CD14-positive monocyte (primary cell): ENCODE data around the gene AP3D1. TPM values are rescaled to one million over a fixed set of nuclear protein-coding genes. Genes with fewer than 3 reads are reported as not detected.
A peak's percentile ranks its signal among the peaks of the same experiment; 100 is the strongest.

Experiments used
- DNase-seq, 3 donors: peaks; one replicate each; pipeline ENCODE4 v3.0.0-alpha.2; 2011 to 2022
- H2AFZ ChIP-seq: 2 replicates; pipeline ENCODE4 v1.6.0; 2012; ENCODE audit warnings: mild to moderate bottlenecking, low read depth, low read length, inconsistent platforms; ENCODE audit not compliant: insufficient read depth, poor library complexity, severe bottlenecking
- H3K27ac ChIP-seq, 2 donors: 1 replicate in 1 of 2; 2 replicates in 1 of 2; pipeline ENCODE4 v1.5.1; 2012 to 2013; ENCODE audit warnings: low read length in 2 of 2, control low read depth in 1 of 2, inconsistent platforms in 1 of 2, low read depth in 1 of 2, mild to moderate bottlenecking in 1 of 2
- H3K27me3 ChIP-seq, 2 donors: one replicate each; pipeline versions ENCODE4 v1.6.0 to v1.6.1; 2011 to 2013; ENCODE audit warnings: low read length in 2 of 2; ENCODE audit not compliant: control insufficient read depth in 2 of 2, insufficient read depth in 2 of 2
- H3K36me3 ChIP-seq, 2 donors: replicated peaks in 1 of 2; 1 replicate in 1 of 2; 2 replicates in 1 of 2; pipeline versions ENCODE4 v1.5.1 to v1.6.1; 2012 to 2013; ENCODE audit warnings: low read length in 2 of 2, control low read depth in 1 of 2, inconsistent platforms in 1 of 2, mild to moderate bottlenecking in 1 of 2; ENCODE audit not compliant: insufficient read depth in 2 of 2, control insufficient read depth in 1 of 2
- H3K4me1 ChIP-seq, 2 donors: 1 replicate in 1 of 2; 2 replicates in 1 of 2; pipeline versions ENCODE4 v1.5.1 to v1.6.1; 2012 to 2013; ENCODE audit warnings: low read length in 2 of 2, control low read depth in 1 of 2, inconsistent platforms in 1 of 2, mild to moderate bottlenecking in 1 of 2, moderate library complexity in 1 of 2; ENCODE audit not compliant: insufficient read depth in 2 of 2, control insufficient read depth in 1 of 2
- H3K4me2 ChIP-seq: replicated peaks from 2 replicates; pipeline ENCODE3; 2012; ENCODE audit warnings: low read length, moderate library complexity, mild to moderate bottlenecking; ENCODE audit not compliant: poor library complexity, severe bottlenecking; ENCODE audit errors: extremely low read depth
- H3K4me3 ChIP-seq, 3 experiments: fragments of 200-600 bp in 1 of 3; sonication (generic) in 1 of 3; replicated peaks in 1 of 3; 1 replicate in 2 of 3; 2 replicates in 1 of 3; pipeline ENCODE4 v1.5.1; 2011 to 2013; ENCODE audit warnings: low read length in 3 of 3, mild to moderate bottlenecking in 3 of 3, control low read depth in 2 of 3, low read depth in 2 of 3, inconsistent platforms in 1 of 3, moderate library complexity in 1 of 3
- H3K79me2 ChIP-seq: 2 replicates; pipeline ENCODE4 v1.6.0; 2012; ENCODE audit warnings: mild to moderate bottlenecking, control low read depth, inconsistent platforms, low read length, moderate library complexity; ENCODE audit not compliant: insufficient read depth
- H3K9ac ChIP-seq: 2 replicates; pipeline ENCODE4 v1.6.0; 2017; ENCODE audit warnings: low read length, mild to moderate bottlenecking; ENCODE audit not compliant: insufficient read depth, poor library complexity, severe bottlenecking
- H3K9me3 ChIP-seq, 2 donors: replicated peaks in 1 of 2; 1 replicate in 1 of 2; 2 replicates in 1 of 2; pipeline versions ENCODE4 v1.5.1 to v1.6.1; 2012 to 2013; ENCODE audit warnings: low read length in 2 of 2, control low read depth in 1 of 2; ENCODE audit not compliant: control insufficient read depth in 1 of 2, insufficient read depth in 1 of 2
- H4K20me1 ChIP-seq: 2 replicates; pipeline ENCODE4 v1.6.0; 2012; ENCODE audit warnings: mild to moderate bottlenecking, low read length, control low read depth, moderate library complexity; ENCODE audit not compliant: insufficient read depth
- H3K27ac Mint-ChIP-seq, 7 donors: one replicate each; pipeline ENCODE4 v1.8.0; 2020; ENCODE audit warnings: mild to moderate bottlenecking in 7 of 7, mixed read lengths in 7 of 7, moderate library complexity in 6 of 7, inconsistent platforms in 2 of 7
- H3K27me3 Mint-ChIP-seq, 3 donors: one replicate each; pipeline ENCODE4 v1.8.0; 2021 to 2022; ENCODE audit warnings: low read depth in 3 of 3, mild to moderate bottlenecking in 3 of 3, mixed read lengths in 3 of 3, moderate library complexity in 3 of 3, inconsistent platforms in 1 of 3
- H3K36me3 Mint-ChIP-seq, 2 donors: one replicate each; pipeline ENCODE4 v1.8.0; 2020; ENCODE audit warnings: mixed read lengths in 2 of 2, inconsistent platforms in 1 of 2, mild to moderate bottlenecking in 1 of 2
- H3K4me1 Mint-ChIP-seq: one replicate; pipeline ENCODE4 v1.8.0; 2020; ENCODE audit warnings: mild to moderate bottlenecking, mixed read lengths
- H3K4me3 Mint-ChIP-seq, 2 donors: one replicate each; pipeline ENCODE4 v1.8.0; 2020; ENCODE audit warnings: mild to moderate bottlenecking in 2 of 2, mixed read lengths in 2 of 2, moderate library complexity in 1 of 2
- H3K9me3 Mint-ChIP-seq, 7 donors: one replicate each; pipeline ENCODE4 v1.8.0; 2020 to 2022; ENCODE audit warnings: mixed read lengths in 7 of 7, mild to moderate bottlenecking in 6 of 7, moderate library complexity in 6 of 7, inconsistent platforms in 2 of 7
- CTCF ChIP-seq: fragments of 200-600 bp; IDR thresholded peaks from one replicate; pipeline ENCODE4 v1.8.0; 2022; ENCODE audit warnings: antibody characterized with exemption, mild to moderate bottlenecking
- WGBS: methylation state at CpG from one replicate; pipeline ENCODE4 v1.1.5; 2013; ENCODE audit warnings: missing lambda C conversion rate; ENCODE audit not compliant: insufficient coverage; 5-methylcytosine and 5-hydroxymethylcytosine counted together
- intact Hi-C, 2 donors: fragments of 100-400 bp; cut with micrococcal nuclease; formaldehyde crosslinking; loops; one replicate each; pipeline versions ENCODE4 v1.15.0 to v1.15.1; 2023
- polyA plus RNA-seq, 3 donors: library from polyadenylated mRNA; depleted of rRNA in 1 of 3; unstranded in 2 of 3; stranded (reverse) in 1 of 3; fragments of 300-500 nt in 2 of 3; fragments of >200 nt in 1 of 3; fragmentation: Illumina TruSeq in 2 of 3; gene quantifications; 1 replicate in 2 of 3; 2 replicates in 1 of 3; pipeline ENCODE4 v1.2.3, GENCODE V29; 2012 to 2021

AP3D1 gene
- polyA plus RNA-seq, 3 donors: 9.6 to 105 (median 12.4) TPM

GRCh38 chr19:2089727-2090053, 61.7 kb downstream of the AP3D1 start:
- Histone ChIP-seq H3K27me3 (no peaks in the 10 kb centered on the region), H3K36me3 (peaks cover 3 to 7% of the 10 kb centered on the region in 2 donors), H3K79me2 (peaks cover 83% of the 10 kb centered on the region), H3K9me3 (no peaks in the 10 kb centered on the region), H3K4me2 (peak overlapping the region; percentile 97), H3K4me1 (peaks cover 87 to 91% of the 10 kb centered on the region in 2 donors), H2AFZ (no peak overlapping the region), H3K9ac (peak overlapping the region; percentile 89), H3K4me3 (peak overlapping the region; percentile 10 to 99 (median 35)), H3K27ac (peak overlapping the region; percentile 96 to 98), H4K20me1 (peaks cover 9% of the 10 kb centered on the region)
- intact Hi-C loops: loop anchor here (2.0 to 5.0 kb wide), 4 partner anchors 15 to 528 kb away; no protein-coding TSS in a partner anchor
- 18% methylated on average over 2 of the region's 2 CpGs for WGBS
- H3K36me3 Mint-ChIP-seq: peaks cover 28 to 40% of the 10 kb centered on the region in 2 donors
- H3K27me3 Mint-ChIP-seq: peaks cover 0 to 3% (median 0%) of the 10 kb centered on the region in 3 donors
- TF ChIP-seq CTCF: no peak
- peaks cover 85% of the 10 kb centered on the region for H3K4me1 Mint-ChIP-seq
- H3K4me3 Mint-ChIP-seq: peak overlapping the region; percentile 76 to 94
- H3K27ac Mint-ChIP-seq: peak overlapping the region; percentile 100
- no peaks in the 10 kb centered on the region for H3K9me3 Mint-ChIP-seq
- no peak for DNase-seq

- peak overlapping the region; percentile 100 for H3K27ac Mint-ChIP-seq
- peak overlapping the region; percentile 89 for H3K9ac ChIP-seq
These were observed 62.2 kb downstream of the AP3D1 start for GRCh38 chr19:2089001-2089711.

More at GRCh38 chr19:2089001-2089711, 62.2 kb downstream of the AP3D1 start:
- Mint-ChIP-seq H3K9me3 (no peaks in the 10 kb centered on the region), H3K36me3 (peaks cover 24 to 42% of the 10 kb centered on the region in 2 donors), H3K4me3 (peak overlapping the region; percentile 76 to 94), H3K4me1 (peaks cover 79% of the 10 kb centered on the region), H3K27me3 (peaks cover 0 to 3% (median 0%) of the 10 kb centered on the region in 3 donors)
- intact Hi-C loops: loop anchor here in 1 of 2 donors (2.0 kb wide), 1 partner anchor 14 kb away; no protein-coding TSS in a partner anchor
- H3K4me2 ChIP-seq: peak overlapping the region; percentile 97
- no peaks in the 10 kb centered on the region for H3K9me3 ChIP-seq
- H3K4me1 ChIP-seq: peaks cover 87 to 91% of the 10 kb centered on the region in 2 donors
- no peak overlapping the region for H2AFZ ChIP-seq
- H3K27me3 ChIP-seq: no peaks in the 10 kb centered on the region
- peaks cover 3 to 7% of the 10 kb centered on the region in 2 donors for H3K36me3 ChIP-seq
- DNase-seq: peak; percentile 46 to 59 (median 48)
- no peak for TF ChIP-seq CTCF
- 44% methylated on average over 10 of the region's 16 CpGs for WGBS
- H3K79me2 ChIP-seq: peaks cover 83% of the 10 kb centered on the region
- H4K20me1 ChIP-seq: peaks cover 12% of the 10 kb centered on the region
- H3K27ac ChIP-seq: peak overlapping the region; percentile 96 to 98
- H3K4me3 ChIP-seq: peak overlapping the region in 2 of 3 experiments; percentile 35 to 99
